ENCODE data around the gene PCSK1.

DNA sequence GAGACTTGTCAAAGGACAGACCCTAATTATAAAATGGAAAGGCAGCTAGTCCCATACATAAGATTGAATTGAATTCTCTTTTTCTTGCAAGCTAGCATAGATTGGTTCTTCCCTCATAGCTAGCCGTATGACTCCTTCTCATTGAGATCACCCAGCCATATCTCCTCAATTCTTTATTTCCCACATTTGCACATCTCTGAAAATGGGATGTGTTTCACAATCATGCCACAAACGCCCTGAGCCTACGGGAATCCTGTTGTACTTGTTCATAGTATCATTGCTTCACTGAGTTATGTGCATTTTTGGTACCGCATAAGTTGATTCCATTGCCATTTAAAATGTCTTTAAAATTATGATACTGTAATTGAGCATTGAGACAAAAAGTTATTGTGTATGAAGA, 90.5 kb downstream of the PCSK1 start:
- no peak for TF ChIP-seq ELF4 (IDR thresholded peaks at IDR 0.05)
- TF ChIP-seq LEF1 (IDR thresholded peaks at IDR 0.05; ENCODE audit: borderline replicate concordance): no peak
- no peak for TF ChIP-seq FOXA1 (IDR thresholded peaks at IDR 0.05)
- TF ChIP-seq TARDBP (IDR thresholded peaks at IDR 0.05): no peak
- no peak for TF ChIP-seq ARNT (IDR thresholded peaks at IDR 0.05)
- no peak for TF ChIP-seq BHLHE40 (IDR thresholded peaks at IDR 0.05; ENCODE audit: borderline replicate concordance)
- TF ChIP-seq HDGF (IDR thresholded peaks at IDR 0.05; ENCODE audit: borderline replicate concordance): no peak
- TF ChIP-seq SP1 (IDR thresholded peaks at IDR 0.05): no peak
- no peak for TF ChIP-seq SUZ12 (IDR thresholded peaks at IDR 0.05)
- TF ChIP-seq ZNF384 (IDR thresholded peaks at IDR 0.05): no peak
- TF ChIP-seq FOXM1 (IDR thresholded peaks at IDR 0.05; ENCODE audit: borderline replicate concordance): no peak
